LNCAP (cell line): ENCODE data around the gene SGMS1.

Source experiments
- TF ChIP-seq, protein P1 (sequence below): fragments of 450-650 bp; IDR thresholded peaks from 2 replicates; pipeline ENCODE4 v1.5.1; 2017; ENCODE audit warnings: mild to moderate bottlenecking

SGMS1 gene

DNA sequence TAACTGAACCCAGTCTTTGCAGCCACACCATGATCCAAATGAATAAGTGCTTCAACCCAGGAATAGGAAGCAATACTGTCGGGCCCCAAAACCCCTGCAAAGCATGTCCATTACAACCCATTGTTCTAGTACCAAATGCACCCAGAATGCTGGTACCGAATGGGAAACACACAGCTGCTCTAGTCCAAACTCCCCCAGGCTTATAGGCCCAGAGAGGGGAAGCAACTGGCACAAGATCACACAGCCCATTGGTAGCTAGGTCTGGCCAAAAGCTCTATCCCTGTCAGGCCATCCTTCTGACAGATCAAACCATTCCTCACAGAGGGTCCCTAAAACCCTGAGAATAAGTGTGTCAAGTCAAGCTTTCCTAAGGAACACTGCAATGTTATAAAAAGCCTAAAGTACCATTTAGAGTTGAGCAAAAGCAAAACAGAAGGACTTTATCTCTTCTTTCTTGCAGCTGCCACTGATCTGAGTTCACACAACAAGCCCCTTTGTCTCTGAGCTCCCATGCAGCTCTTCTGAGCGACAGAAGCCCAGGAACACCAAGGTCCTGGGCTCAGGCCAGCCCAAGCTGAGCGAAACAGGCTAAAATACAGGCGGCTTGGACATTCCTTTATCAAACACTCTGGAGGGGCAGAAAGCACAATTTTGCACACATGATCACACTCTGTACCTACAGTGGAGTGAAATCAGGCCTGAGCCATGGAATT lies 116.7 kb downstream of the SGMS1 start:
- TF ChIP-seq, protein P1, sequence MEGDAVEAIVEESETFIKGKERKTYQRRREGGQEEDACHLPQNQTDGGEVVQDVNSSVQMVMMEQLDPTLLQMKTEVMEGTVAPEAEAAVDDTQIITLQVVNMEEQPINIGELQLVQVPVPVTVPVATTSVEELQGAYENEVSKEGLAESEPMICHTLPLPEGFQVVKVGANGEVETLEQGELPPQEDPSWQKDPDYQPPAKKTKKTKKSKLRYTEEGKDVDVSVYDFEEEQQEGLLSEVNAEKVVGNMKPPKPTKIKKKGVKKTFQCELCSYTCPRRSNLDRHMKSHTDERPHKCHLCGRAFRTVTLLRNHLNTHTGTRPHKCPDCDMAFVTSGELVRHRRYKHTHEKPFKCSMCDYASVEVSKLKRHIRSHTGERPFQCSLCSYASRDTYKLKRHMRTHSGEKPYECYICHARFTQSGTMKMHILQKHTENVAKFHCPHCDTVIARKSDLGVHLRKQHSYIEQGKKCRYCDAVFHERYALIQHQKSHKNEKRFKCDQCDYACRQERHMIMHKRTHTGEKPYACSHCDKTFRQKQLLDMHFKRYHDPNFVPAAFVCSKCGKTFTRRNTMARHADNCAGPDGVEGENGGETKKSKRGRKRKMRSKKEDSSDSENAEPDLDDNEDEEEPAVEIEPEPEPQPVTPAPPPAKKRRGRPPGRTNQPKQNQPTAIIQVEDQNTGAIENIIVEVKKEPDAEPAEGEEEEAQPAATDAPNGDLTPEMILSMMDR, result no peak

- TF ChIP-seq, protein P1, result no peak
Observed at GRCh38 chr10:50504389-50504788, 119.4 kb downstream of the SGMS1 start.

DNA sequence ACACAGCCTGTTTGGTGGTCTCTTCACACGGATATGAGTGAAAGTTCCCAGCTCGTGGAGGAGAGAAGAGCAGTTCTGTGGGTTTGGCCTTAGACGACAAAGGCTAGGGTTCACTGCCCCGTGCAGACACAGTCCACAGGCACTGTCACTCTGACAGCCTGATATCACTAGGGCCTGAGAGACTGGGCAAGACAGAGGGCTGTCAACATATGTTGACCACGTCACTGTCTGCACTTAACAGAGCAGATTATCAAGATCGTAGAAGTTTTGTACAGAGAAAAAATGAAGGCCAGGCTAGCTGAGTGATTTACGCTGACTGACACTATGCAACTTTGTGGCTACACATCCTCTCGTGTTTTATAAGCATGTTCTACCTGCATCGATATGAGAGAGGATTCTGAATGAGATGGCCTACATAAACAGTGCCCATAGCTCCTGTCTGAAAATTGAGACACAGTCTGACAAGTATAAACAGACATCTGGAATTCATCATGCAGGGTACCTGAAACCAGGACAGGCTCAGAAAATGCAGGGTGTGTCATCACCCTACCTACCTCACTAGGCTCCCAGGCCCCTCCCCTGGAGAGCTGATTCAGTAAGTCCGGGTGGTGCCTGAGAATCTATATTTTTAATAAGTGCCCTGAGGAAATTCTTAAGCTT lies 120.0 kb downstream of the SGMS1 start:
- TF ChIP-seq, protein P1, result no peak

GRCh38 chr10:50501924-50502452 lies 121.8 kb downstream of the SGMS1 start:
- TF ChIP-seq, protein P1, result no peak

DNA sequence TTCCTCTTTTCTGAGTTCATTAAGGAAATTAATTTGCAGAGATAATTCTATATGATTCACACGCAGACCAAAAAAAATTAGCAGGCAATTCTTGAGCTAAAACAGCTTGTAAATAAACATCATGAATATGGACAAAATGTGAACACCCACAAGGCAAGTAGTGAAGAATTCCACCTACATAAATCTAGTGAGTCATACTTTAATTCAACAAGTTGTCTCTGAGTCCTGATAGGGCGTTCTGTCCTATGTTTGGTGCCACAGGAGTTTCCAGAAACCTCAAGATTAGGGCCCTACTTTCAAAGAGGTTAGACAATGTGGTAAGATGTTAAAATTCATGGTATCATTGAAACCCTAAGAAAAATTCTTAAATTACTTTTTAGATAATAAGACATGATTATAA lies 122.3 kb downstream of the SGMS1 start:
- TF ChIP-seq, protein P1, result no peak

DNA sequence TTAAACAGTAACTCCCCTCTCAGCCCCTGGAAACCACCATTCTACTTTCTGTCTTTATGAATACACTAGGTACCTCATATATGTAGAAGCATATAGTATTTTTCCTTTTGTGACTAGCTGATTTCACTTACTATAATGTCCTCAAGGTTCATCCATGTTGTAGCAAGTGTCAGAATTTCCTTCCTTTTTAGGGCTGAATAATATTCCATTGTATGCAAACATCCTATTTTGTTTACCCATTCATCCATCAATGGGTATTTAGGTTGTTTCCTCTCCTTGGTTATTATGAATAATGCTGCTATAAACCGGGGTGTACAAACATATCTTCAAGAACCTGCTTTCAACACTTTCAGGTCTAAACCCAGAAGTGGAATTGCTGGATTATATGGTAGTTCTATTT lies 125.3 kb downstream of the SGMS1 start:
- TF ChIP-seq, protein P1, result no peak

GRCh38 chr10:50497758-50498157 lies 126.0 kb downstream of the SGMS1 start:
- TF ChIP-seq, protein P1, result no peak
